WTC11 (cell line): Measurements from ENCODE around the gene EHMT1. TPM values are rescaled to one million over a fixed set of nuclear protein-coding genes. Genes with fewer than 3 reads are reported as not detected.
"Not testable (repeated sequence)": the region's sequence is repeated elsewhere in the genome, so short reads cannot be mapped to it uniquely, and the experiment has no call there.

Experiments used
- ATAC-seq: fragments of 200-7000 bp; cut with Tn5 transposase; 2 replicates; pipeline ENCODE4 v1.10.0; 2021; ENCODE audit warnings: mild to moderate bottlenecking, moderate library complexity
- CTCF ChIA-PET: fragments of 300-600 bp; sonication (Branson Sonifier 250); formaldehyde crosslinking; loops from one replicate; lab custom pipeline; 2021; ENCODE audit warnings: antibody characterized with exemption; lab: Charles Lee
- POLR2A ChIA-PET: fragments of 350-600 bp; sonication (Branson Sonifier 250); formaldehyde crosslinking; loops from one replicate; lab custom pipeline; 2021; ENCODE audit warnings: antibody characterized with exemption; lab: Charles Lee
- DNase-seq: peaks from one replicate; pipeline ENCODE4 v3.0.0; 2021; ENCODE audit warnings: low spot score
- H3K27ac Mint-ChIP-seq: 2 replicates; pipeline ENCODE4 v1.8.0; 2021; ENCODE audit warnings: mixed read lengths
- H3K27me3 Mint-ChIP-seq: 2 replicates; pipeline ENCODE4 v1.8.0; 2021; ENCODE audit warnings: low read depth, mild to moderate bottlenecking, moderate library complexity, mixed read lengths
- H3K36me3 Mint-ChIP-seq: 2 replicates; pipeline ENCODE4 v1.8.0; 2021; ENCODE audit warnings: mixed read lengths
- H3K4me1 Mint-ChIP-seq: 2 replicates; pipeline ENCODE4 v1.8.0; 2022; ENCODE audit warnings: mixed read lengths
- H3K4me3 Mint-ChIP-seq: 2 replicates; pipeline ENCODE4 v1.8.0; 2021; ENCODE audit warnings: mild to moderate bottlenecking, moderate library complexity, mixed read lengths
- H3K9me3 Mint-ChIP-seq: 2 replicates; pipeline ENCODE4 v1.8.0; 2021; ENCODE audit warnings: mixed read lengths
- ETV6 ChIP-seq: sonication (generic); formaldehyde crosslinking; IDR thresholded peaks from 2 replicates; pipeline ENCODE4 v1.8.1; 2022; ENCODE audit warnings: mild to moderate bottlenecking, missing genetic modification reagents
- FOXP1 ChIP-seq: sonication (generic); formaldehyde crosslinking; IDR thresholded peaks from 2 replicates; pipeline ENCODE4 v1.8.0; 2022; ENCODE audit warnings: missing genetic modification reagents, mild to moderate bottlenecking, moderate library complexity, borderline replicate concordance
- GABPB1 ChIP-seq: sonication (generic); formaldehyde crosslinking; IDR thresholded peaks from 2 replicates; pipeline ENCODE4 v1.8.1; 2023; ENCODE audit warnings: mild to moderate bottlenecking, missing genetic modification reagents
- GRHL2 ChIP-seq: fragments of 250-450 bp; sonication (Bioruptor Pico); IDR thresholded peaks from 2 replicates; pipeline ENCODE4 v1.8.0; 2022; ENCODE audit warnings: mild to moderate bottlenecking, moderate library complexity; ENCODE audit not compliant: insufficient replicate concordance, severe bottlenecking
- MYBL2 ChIP-seq: sonication (generic); formaldehyde crosslinking; IDR thresholded peaks from 2 replicates; pipeline ENCODE4 v1.8.1; 2023; ENCODE audit warnings: mild to moderate bottlenecking, moderate library complexity, missing genetic modification reagents
- NFATC4 ChIP-seq: fragments of 250-450 bp; sonication (Bioruptor Pico); IDR thresholded peaks from 2 replicates; pipeline ENCODE4 v1.9.0; 2021; ENCODE audit warnings: mild to moderate bottlenecking
- NFYB ChIP-seq: sonication (generic); formaldehyde crosslinking; conservative IDR thresholded peaks from 2 replicates; pipeline ENCODE4 v1.8.0; 2022; ENCODE audit warnings: low read depth, missing genetic modification reagents
- PRRX2 ChIP-seq: fragments of 250-450 bp; sonication (Bioruptor Pico); IDR thresholded peaks from 2 replicates; pipeline ENCODE4 v1.8.0; 2021; ENCODE audit warnings: mild to moderate bottlenecking
- SP1 ChIP-seq: sonication (generic); formaldehyde crosslinking; conservative IDR thresholded peaks from 2 replicates; pipeline ENCODE4 v1.8.1; 2022; ENCODE audit warnings: missing genetic modification reagents
- TCF7 ChIP-seq: sonication (generic); formaldehyde crosslinking; IDR thresholded peaks from 2 replicates; pipeline ENCODE4 v1.8.0; 2022; ENCODE audit warnings: mild to moderate bottlenecking, low read depth, missing genetic modification reagents, moderate library complexity
- TEAD1 ChIP-seq: sonication (generic); formaldehyde crosslinking; IDR thresholded peaks from 2 replicates; pipeline ENCODE4 v1.8.0; 2022; ENCODE audit warnings: mild to moderate bottlenecking, missing genetic modification reagents
- TP53 ChIP-seq: sonication (generic); formaldehyde crosslinking; IDR thresholded peaks from 2 replicates; pipeline ENCODE4 v1.8.1; 2023; ENCODE audit warnings: mild to moderate bottlenecking, missing genetic modification reagents
- ZBTB21 ChIP-seq: sonication (generic); formaldehyde crosslinking; IDR thresholded peaks from 2 replicates; pipeline ENCODE4 v1.8.1; 2023; ENCODE audit warnings: mild to moderate bottlenecking, missing genetic modification reagents, borderline replicate concordance
- ZNF281 ChIP-seq: sonication (generic); formaldehyde crosslinking; IDR thresholded peaks from 2 replicates; pipeline ENCODE4 v1.8.0; 2023; ENCODE audit warnings: mild to moderate bottlenecking, missing genetic modification reagents
- ZNF512 ChIP-seq: sonication (generic); formaldehyde crosslinking; IDR thresholded peaks from 2 replicates; pipeline ENCODE4 v1.8.1; 2022; ENCODE audit warnings: missing genetic modification reagents, borderline replicate concordance
- ZNF671 ChIP-seq: fragments of 250-450 bp; sonication (Bioruptor Pico); IDR thresholded peaks from 2 replicates; pipeline ENCODE4 v1.8.0; 2021; ENCODE audit warnings: mild to moderate bottlenecking
- ZSCAN18 ChIP-seq: fragments of 250-450 bp; sonication (Bioruptor Pico); IDR thresholded peaks from 2 replicates; pipeline ENCODE4 v2.1.2; 2022; ENCODE audit warnings: mild to moderate bottlenecking, moderate library complexity
- total RNA-seq: library from RNA; stranded (reverse); gene quantifications from 3 replicates; pipeline ENCODE4 v1.2.3, GENCODE V29; 2021
- TF ChIP-seq, protein P1 (sequence below): sonication (generic); formaldehyde crosslinking; IDR thresholded peaks from 2 replicates; pipeline ENCODE4 v1.8.1; 2022; ENCODE audit warnings: mild to moderate bottlenecking, missing genetic modification reagents, moderate library complexity, borderline replicate concordance
- TF ChIP-seq, protein P2 (sequence below): fragments of 250-450 bp; sonication (Bioruptor Pico); conservative IDR thresholded peaks from 2 replicates; pipeline ENCODE4 v1.9.0; 2021; ENCODE audit warnings: mild to moderate bottlenecking
- TF ChIP-seq, protein P3 (sequence below): sonication (generic); formaldehyde crosslinking; IDR thresholded peaks from 2 replicates; pipeline ENCODE4 v1.8.1; 2023; ENCODE audit warnings: mild to moderate bottlenecking, missing genetic modification reagents, moderate library complexity
- TF ChIP-seq, protein P4 (sequence below): fragments of 250-450 bp; sonication (Bioruptor Pico); IDR thresholded peaks from 2 replicates; pipeline ENCODE4 v1.9.0; 2021; ENCODE audit warnings: moderate library complexity, mild to moderate bottlenecking, inconsistent platforms, borderline replicate concordance

EHMT1 gene
- total RNA-seq, 1 experiment from 2014 or later: 170 TPM

DNA sequence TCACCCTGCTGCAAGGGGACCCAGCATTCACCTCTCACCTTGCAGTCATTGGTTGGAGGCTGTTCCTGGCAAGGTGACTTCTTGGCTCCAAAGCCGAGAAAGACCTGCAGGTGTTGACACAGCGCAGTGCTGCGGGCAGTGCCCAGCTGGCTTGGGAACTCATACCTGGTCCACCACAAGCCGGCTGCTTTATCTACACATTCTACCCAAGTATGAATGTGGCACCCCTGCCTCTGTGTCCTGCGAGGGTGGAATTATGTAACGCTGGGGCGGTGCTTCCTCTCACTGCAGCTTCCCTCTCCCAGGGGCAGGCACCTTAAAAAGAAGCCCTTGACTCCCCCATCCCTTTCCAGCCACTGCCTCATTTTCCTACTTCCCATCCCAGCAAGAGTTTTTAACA is 26.0 kb upstream of the EHMT1 start (continued):
- TF ChIP-seq, protein P1, sequence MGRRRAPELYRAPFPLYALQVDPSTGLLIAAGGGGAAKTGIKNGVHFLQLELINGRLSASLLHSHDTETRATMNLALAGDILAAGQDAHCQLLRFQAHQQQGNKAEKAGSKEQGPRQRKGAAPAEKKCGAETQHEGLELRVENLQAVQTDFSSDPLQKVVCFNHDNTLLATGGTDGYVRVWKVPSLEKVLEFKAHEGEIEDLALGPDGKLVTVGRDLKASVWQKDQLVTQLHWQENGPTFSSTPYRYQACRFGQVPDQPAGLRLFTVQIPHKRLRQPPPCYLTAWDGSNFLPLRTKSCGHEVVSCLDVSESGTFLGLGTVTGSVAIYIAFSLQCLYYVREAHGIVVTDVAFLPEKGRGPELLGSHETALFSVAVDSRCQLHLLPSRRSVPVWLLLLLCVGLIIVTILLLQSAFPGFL: no peak
- no peak for TF ChIP-seq PRRX2 (CRISPR knock-in tag)

DNA sequence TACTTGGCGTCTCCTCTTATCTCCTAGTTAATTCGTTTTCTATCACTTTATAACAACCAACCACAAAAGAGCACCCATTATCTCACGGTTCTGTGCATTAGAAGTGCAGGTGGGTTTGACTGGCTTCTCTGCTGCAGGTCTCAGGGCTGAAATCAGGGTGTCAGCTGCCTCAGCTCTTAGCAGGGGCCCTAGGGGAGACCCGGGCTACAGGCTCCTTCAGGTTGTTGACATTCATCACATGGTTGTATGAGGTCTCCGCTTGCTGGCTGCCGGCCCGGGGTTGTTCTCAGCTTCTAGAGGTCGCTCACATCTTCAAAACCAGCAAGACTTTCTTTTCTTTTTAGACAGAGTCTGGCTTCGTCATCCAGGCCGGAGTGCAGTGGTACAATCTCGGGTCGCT is 25.6 kb upstream of the EHMT1 start:
- CTCF ChIA-PET: interaction anchor here (1.5 to 3.1 kb wide), 2 partner anchors 12 to 179 kb away, joined by 3 to 11 read pairs; partner anchors contain the start of gene ARRDC1
- TF ChIP-seq TCF7 (no peak), TP53 (no peak), NFATC4 (CRISPR knock-in tag) (no peak), FOXP1 (CRISPR knock-in tag) (no peak), ZSCAN18 (CRISPR knock-in tag) (no peak), NFYB (CRISPR knock-in tag) (no peak), ZBTB21 (CRISPR knock-in tag) (no peak), ZNF281 (CRISPR knock-in tag) (no peak), MYBL2 (no peak), GRHL2 (CRISPR knock-in tag) (no peak), ZNF512 (CRISPR knock-in tag) (no peak), GABPB1 (CRISPR knock-in tag) (no peak), ZNF671 (CRISPR knock-in tag) (no peak), SP1 (no peak), ETV6 (no peak), PRRX2 (CRISPR knock-in tag) (no peak), TEAD1 (CRISPR knock-in tag) (no peak)
- TF ChIP-seq, protein P2, sequence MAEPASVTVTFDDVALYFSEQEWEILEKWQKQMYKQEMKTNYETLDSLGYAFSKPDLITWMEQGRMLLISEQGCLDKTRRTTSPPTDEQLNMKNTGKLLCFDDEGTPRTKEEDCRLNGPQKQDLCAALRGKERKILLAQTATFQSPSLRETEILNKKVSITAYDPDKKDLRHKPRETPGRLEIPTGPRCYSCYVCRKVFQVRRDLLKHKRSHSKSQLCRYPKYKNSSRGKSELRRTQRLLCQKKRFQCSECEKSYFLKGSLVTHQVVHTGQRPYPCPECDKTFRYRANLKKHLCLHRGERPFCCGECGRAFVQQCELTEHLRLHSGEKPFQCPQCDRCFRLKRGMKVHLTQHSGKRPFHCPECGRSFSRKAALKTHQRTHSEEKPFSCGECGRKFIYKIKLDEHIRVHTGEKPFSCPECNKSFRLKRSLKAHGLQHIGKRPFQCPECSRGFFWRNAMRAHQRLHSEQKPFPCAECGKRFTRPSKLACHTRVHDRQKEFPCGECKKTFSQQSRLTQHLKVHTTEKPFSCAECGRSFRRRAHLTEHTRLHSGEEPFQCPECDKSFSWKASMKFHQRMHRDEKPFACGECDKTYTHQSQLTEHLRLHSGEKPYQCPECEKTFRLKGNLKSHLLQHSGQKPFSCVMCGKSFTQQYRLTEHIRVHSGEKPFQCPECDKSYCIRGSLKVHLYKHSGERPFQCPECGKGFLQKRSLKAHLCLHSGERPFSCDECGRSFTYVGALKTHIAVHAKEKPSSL: no peak
- TF ChIP-seq, protein P3, sequence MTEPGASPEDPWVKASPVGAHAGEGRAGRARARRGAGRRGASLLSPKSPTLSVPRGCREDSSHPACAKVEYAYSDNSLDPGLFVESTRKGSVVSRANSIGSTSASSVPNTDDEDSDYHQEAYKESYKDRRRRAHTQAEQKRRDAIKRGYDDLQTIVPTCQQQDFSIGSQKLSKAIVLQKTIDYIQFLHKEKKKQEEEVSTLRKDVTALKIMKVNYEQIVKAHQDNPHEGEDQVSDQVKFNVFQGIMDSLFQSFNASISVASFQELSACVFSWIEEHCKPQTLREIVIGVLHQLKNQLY: no peak
- TF ChIP-seq, protein P4, sequence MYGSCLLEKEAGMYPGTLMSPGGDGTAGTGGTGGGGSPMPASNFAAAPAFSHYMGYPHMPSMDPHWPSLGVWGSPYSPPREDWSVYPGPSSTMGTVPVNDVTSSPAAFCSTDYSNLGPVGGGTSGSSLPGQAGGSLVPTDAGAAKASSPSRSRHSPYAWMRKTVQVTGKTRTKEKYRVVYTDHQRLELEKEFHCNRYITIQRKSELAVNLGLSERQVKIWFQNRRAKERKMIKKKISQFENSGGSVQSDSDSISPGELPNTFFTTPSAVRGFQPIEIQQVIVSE: no peak
- TF ChIP-seq, all 79 proteins: peak for 0
- POLR2A ChIA-PET: no interaction called here

GRCh38 chr9:137596577-137596976 is 22.2 kb upstream of the EHMT1 start:
- H3K36me3 Mint-ChIP-seq, DNase-seq, ATAC-seq, H3K27me3 Mint-ChIP-seq, H3K4me3 Mint-ChIP-seq, H3K4me1 Mint-ChIP-seq, POLR2A ChIA-PET, H3K9me3 Mint-ChIP-seq, H3K27ac Mint-ChIP-seq: not testable (repeated sequence)
- CTCF ChIA-PET: interaction anchor here (0.6 to 0.7 kb wide), 2 partner anchors 9 to 71 kb away, joined by 3 to 4 read pairs; partner anchors contain the start of gene ARRDC1

More for the DNA sequence above, 25.6 kb upstream of the EHMT1 start:
- H3K4me1 Mint-ChIP-seq: peaks cover 5% of the 10 kb centered on the region; the same call in 1 of the 2 replicates
- DNase-seq (no peak), ATAC-seq (no peak)
- peaks cover 2% of the 10 kb centered on the region for H3K36me3 Mint-ChIP-seq
- H3K27ac Mint-ChIP-seq: no peak overlapping the region
- H3K9me3 Mint-ChIP-seq: peaks cover 3% of the 10 kb centered on the region; the same call in 1 of the 2 replicates
- H3K4me3 Mint-ChIP-seq: no peak overlapping the region
- H3K27me3 Mint-ChIP-seq: peaks cover 9% of the 10 kb centered on the region
